Stimulated activated CD4-positive, alpha-beta T cell treated with anti-CD3 and anti-CD28 coated beads, Interleukin-4, amount 100 ng/mL, for 24 hours (primary cell): Measurements from ENCODE around the gene SLC25A42.
"Not testable (repeated sequence)": the region's sequence is repeated elsewhere in the genome, so short reads cannot be mapped to it uniquely, and the experiment has no call there.

ENCODE experiments used
- DNase-seq: peaks from one replicate; pipeline ENCODE4 v3.0.0-alpha.2; 2020

SLC25A42 gene, protein sequence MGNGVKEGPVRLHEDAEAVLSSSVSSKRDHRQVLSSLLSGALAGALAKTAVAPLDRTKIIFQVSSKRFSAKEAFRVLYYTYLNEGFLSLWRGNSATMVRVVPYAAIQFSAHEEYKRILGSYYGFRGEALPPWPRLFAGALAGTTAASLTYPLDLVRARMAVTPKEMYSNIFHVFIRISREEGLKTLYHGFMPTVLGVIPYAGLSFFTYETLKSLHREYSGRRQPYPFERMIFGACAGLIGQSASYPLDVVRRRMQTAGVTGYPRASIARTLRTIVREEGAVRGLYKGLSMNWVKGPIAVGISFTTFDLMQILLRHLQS

GRCh38 chr19:19063183-19064097 lies at the start of gene SLC25A42:
Gene SLC25A42 (plus strand): TSS chr19:19063994. CDS start chr19:19096125, 32,131 bp downstream.
- peak; percentile 99 for DNase-seq

DNA sequence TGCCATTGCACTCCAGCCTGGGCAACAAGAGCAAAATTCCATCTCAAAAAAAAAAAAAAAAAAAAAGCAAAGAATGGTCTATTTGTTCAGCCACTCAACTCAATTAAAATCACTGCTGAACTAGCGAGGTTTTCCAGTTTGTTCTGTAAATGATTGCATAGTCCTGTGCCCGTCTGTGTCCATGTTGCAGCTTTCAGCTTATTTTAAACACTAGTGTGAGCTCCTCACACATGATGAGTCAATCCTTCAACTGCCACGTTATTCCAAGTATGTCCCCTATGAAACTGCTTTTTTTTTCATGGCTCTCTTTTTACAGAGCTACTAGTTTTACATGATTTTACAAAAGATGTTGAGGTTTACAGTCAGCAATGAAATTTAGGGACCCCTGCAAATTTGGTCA lies 42.7 kb upstream of the SLC25A42 start:
- no peak for DNase-seq

DNA sequence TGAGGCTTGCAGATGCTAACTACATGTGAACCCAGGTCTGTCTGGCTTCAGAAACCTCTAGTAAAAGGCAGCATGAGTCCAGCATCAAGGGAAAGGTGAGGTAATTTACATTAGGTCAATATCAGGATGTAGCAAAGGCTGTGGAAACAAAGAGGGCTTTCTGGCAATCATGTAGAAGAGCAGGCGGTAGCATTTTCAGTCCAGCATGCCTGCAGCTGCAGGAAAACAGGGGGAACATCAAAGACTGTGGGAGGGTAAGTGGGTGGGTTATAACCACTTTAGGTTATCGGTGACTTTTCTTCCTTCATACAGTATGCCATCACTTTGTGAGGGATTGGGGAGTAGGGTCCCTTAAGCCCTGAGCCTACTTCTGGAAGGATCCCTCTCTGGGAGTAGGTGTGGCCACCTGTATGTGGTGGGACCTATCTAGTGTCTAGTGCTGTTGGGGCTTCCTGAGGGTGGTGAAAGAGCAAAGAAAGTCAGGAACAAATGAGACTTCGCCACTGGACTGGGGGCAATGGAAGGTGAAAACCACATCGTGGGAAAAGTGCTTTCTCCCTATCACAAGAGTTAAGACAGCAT lies 41.3 kb upstream of the SLC25A42 start:
- DNase-seq = no peak

DNA sequence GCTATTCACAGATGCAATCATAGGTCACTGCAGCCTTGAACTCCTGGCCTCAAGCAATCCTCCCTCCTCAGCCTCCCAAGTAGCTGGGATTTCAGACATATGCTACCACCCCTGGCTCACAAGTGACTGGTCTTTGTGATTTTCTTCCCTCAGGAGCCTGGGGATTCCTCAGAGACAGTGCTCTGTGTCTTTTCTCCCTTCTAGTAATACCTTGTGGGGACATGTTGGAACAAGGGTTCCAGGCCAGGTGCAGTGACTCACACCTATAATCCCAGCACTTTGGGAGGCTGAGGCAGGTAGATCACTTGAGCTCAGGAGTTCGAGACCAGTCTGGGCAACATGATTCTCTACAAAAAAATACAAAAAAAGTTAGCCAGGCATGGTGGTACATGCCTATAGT lies 40.4 kb upstream of the SLC25A42 start:
- not testable (repeated sequence) for DNase-seq

- no peak for DNase-seq
Observed at GRCh38 chr19:19025861-19026260, 37.9 kb upstream of the SLC25A42 start.

DNA sequence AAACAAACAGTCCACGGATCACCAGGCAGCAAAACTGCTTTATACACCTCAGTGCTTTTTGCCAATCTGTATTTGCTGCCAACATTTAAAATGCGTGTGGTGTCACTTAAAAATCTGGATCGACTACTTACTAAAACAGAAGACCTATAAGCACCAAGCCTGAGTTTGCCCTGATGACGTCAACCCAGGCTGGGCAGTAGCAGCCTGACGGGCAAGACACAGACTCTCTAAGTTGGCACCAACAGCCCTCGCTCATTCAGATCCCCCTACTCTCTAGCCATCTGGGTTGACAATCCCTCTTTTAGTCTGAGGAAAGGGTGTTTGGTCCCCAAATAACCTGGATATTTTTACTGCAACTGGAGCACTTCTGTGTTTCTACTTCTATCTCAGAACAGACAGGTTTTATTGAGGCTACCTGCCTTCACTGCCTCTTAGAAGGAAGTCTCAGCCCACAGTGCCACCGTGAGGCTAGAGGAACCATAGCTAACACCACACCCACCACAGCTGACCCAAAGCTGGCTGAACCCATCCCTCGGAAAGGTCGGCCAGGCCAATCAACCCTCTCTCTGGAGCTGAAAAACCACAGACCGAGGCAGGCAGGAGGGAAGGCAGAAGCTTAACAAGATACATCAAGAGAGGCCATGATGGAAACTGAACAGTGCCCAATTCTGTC lies 37.4 kb upstream of the SLC25A42 start:
- DNase-seq = no peak

- DNase-seq = no peak
Observed at GRCh38 chr19:19027228-19027627, 36.6 kb upstream of the SLC25A42 start.

GRCh38 chr19:19028526-19028925 lies 35.3 kb upstream of the SLC25A42 start:
- no peak for DNase-seq

DNA sequence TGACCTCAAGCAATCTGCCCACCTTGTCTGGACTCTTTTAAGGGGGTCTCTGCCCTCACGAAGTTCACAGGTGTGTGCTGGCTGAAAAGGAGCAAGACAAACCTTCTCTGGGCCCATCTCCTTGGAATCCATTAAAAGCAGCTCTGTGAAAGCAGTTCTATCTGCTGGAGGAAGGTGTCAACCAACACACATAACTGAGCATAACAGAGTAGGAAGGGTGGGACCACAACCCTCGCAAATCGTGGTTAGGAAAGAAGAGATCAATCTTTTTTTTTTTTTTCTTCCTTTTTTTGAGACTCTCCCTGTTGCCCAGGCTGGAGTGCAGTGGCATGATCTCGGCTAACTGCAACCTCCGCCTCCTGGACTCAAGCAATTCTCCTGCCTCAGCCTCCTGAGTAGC lies 31.9 kb upstream of the SLC25A42 start:
- DNase-seq = no peak

DNA sequence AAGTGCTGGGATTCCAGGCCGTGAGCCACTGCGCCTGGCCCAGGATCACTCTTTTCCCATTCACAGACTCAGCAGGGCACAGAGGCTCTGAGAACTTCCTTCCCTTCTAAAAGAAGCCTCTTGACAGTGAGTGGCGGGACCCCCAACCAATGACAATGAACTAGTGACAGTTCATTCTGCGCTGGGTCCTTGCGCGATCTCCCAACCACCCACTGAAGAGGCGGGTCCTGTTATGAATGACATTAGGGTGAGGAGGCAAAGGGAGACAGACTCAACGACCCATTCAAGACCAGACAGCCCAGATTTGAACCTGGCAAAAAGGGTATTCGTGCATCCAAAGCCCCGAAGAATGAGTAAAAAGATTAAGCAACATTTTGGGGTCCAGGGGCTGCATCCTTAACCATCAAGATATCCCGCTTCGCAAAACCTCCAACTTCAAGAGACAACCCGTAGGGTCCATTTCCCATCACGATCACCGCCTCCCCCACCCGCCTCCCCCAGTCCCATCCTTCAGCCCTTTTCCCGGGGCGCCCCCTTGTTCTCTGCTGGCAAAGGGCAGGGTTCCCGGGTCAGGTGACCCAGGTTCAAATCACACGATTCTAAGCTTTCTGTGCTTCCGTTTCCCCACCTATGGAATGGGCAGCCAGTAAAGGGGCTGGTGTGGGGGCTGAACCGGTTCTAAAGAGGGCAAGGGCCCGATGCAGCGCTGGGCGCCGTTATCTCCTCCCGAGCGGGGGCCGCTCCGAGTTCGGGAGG lies 31.2 kb upstream of the SLC25A42 start:
- peak; percentile 85 for DNase-seq

- no peak for DNase-seq
Observed at GRCh38 chr19:19033176-19033425, 30.7 kb upstream of the SLC25A42 start.

- peak; percentile 89 for DNase-seq
Observed at GRCh38 chr19:19033426-19034203, 30.2 kb upstream of the SLC25A42 start, which contains the start of the genes ARMC6 and SUGP2. Gene ARMC6 (plus strand): TSS chr19:19033603. CDS start chr19:19034210, 607 bp downstream. Gene SUGP2 (minus strand): TSS chr19:19033517. CDS start chr19:19031071, 2,446 bp downstream.

- peak; percentile 81 for DNase-seq
Observed at GRCh38 chr19:19034204-19034624, 29.6 kb upstream of the SLC25A42 start.

GRCh38 chr19:19039901-19040300 lies 23.9 kb upstream of the SLC25A42 start:
- no peak for DNase-seq

- DNase-seq = no peak
Observed at GRCh38 chr19:19040417-19040816, 23.4 kb upstream of the SLC25A42 start.

DNA sequence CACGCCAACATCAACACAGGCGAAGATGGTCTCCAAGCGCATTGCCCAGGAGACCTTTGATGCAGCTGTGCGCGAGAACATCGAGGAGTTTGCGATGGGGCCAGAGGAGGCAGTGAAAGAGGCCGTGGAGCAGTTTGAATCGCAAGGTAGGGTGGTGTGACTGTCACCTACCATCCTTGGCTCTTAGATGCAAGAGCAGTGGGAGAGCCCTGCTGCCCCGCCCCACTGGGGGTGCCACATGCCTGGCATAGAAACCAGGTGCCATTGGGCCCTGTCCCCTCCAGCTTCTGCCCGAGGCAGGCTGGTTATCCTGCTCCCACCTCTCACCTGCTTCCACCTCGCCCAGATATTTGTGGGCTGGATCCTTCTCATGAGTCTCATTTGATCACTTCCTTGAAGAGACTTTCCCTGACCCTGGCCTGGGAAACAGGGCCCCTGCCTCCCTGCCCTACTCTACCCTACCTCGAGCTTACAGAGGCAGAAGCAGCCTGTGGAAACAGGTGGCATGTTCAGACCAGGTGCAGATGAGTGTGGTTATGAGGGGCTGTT lies 21.0 kb upstream of the SLC25A42 start:
- no peak for DNase-seq

GRCh38 chr19:19043481-19043880 lies 20.3 kb upstream of the SLC25A42 start:
- DNase-seq = no peak

GRCh38 chr19:19043881-19044280 lies 19.9 kb upstream of the SLC25A42 start:
- DNase-seq = no peak

GRCh38 chr19:19049406-19049805 lies 14.4 kb upstream of the SLC25A42 start:
- DNase-seq = no peak

DNA sequence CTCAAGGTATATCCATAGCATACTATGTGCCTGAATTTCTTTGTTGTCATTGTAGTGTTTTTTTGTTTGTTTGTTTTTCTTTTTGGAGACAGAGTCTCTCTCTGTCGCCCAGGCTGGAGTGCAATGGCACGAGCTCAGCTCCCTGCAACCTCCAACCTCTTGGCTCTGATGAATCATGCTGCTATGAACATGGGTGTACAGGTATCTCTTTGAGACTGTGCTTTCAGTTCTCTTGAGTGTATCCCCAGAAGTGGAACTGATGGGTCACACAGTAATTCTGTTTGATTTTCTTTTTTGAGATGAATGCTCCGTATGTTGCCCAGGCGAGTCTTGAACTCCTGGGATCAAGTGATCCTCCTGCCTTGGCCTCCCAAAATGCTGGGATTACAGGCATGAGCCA lies 13.7 kb upstream of the SLC25A42 start:
- no peak for DNase-seq

- DNase-seq = no peak
Observed at GRCh38 chr19:19050731-19051130, 13.1 kb upstream of the SLC25A42 start.
